NCI-H82 treated with DMSO at 0.1 percent for 48 hours (cell line): ENCODE measurements around the gene UPF2.

Experiments used
- DNase-seq: peaks from one replicate; lab custom pipeline; 2025; ENCODE audit not compliant: unreplicated experiment; lab: John Stamatoyannopoulos, UW

The UPF2 gene

GRCh38 chr10:11886851-11887250 is 155.8 kb downstream of the UPF2 start:
- no peak for DNase-seq

- no peak for DNase-seq
Observed at GRCh38 chr10:11886138-11886474, 156.5 kb downstream of the UPF2 start.

- no peak for DNase-seq
Observed at GRCh38 chr10:11885437-11886137, 157.0 kb downstream of the UPF2 start.

- DNase-seq, result no peak
Observed at GRCh38 chr10:11884706-11885423, 157.7 kb downstream of the UPF2 start.

- no peak for DNase-seq
Observed at GRCh38 chr10:11882646-11883375, 159.8 kb downstream of the UPF2 start.

GRCh38 chr10:11881477-11882417 is 160.9 kb downstream of the UPF2 start:
- DNase-seq, result no peak

- no peak for DNase-seq
Observed at GRCh38 chr10:11881030-11881476, 161.6 kb downstream of the UPF2 start.

GRCh38 chr10:11880151-11881029 is 162.2 kb downstream of the UPF2 start:
- no peak for DNase-seq

GRCh38 chr10:11879387-11880094 is 163.1 kb downstream of the UPF2 start:
- DNase-seq, result no peak

- no peak for DNase-seq
Observed at GRCh38 chr10:11878776-11879175, 163.8 kb downstream of the UPF2 start.

GRCh38 chr10:11877591-11877905 is 165.1 kb downstream of the UPF2 start:
- no peak for DNase-seq

- no peak for DNase-seq
Observed at GRCh38 chr10:11876805-11877590, 165.6 kb downstream of the UPF2 start.

- no peak for DNase-seq
Observed at GRCh38 chr10:11876324-11876723, 166.3 kb downstream of the UPF2 start.

- DNase-seq, result no peak
Observed at GRCh38 chr10:11875494-11876281, 166.9 kb downstream of the UPF2 start.

- DNase-seq, result no peak
Observed at GRCh38 chr10:11874568-11875493, 167.8 kb downstream of the UPF2 start.

GRCh38 chr10:11871466-11871865 is 171.1 kb downstream of the UPF2 start:
- DNase-seq, result no peak

- no peak for DNase-seq
Observed at GRCh38 chr10:11870900-11871400, 171.7 kb downstream of the UPF2 start.
